Activated CD8-positive, alpha-beta memory T cell treated with anti-CD3 and anti-CD28 coated beads for 24 hours (primary cell): Measurements from ENCODE around the gene SMAD3.
A peak's percentile ranks its signal among the peaks of the same experiment; 100 is the strongest.
"Not testable (repeated sequence)": the region's sequence is repeated elsewhere in the genome, so short reads cannot be mapped to it uniquely, and the experiment has no call there.

Experiments
- DNase-seq: peaks from one replicate; pipeline ENCODE4 v3.0.0-alpha.2; 2020

SMAD3 gene

GRCh38 chr15:67147396-67147949 lies 82.1 kb downstream of the SMAD3 start:
- no peak for DNase-seq

GRCh38 chr15:67148196-67148701 lies 82.8 kb downstream of the SMAD3 start:
- DNase-seq: no peak

DNA sequence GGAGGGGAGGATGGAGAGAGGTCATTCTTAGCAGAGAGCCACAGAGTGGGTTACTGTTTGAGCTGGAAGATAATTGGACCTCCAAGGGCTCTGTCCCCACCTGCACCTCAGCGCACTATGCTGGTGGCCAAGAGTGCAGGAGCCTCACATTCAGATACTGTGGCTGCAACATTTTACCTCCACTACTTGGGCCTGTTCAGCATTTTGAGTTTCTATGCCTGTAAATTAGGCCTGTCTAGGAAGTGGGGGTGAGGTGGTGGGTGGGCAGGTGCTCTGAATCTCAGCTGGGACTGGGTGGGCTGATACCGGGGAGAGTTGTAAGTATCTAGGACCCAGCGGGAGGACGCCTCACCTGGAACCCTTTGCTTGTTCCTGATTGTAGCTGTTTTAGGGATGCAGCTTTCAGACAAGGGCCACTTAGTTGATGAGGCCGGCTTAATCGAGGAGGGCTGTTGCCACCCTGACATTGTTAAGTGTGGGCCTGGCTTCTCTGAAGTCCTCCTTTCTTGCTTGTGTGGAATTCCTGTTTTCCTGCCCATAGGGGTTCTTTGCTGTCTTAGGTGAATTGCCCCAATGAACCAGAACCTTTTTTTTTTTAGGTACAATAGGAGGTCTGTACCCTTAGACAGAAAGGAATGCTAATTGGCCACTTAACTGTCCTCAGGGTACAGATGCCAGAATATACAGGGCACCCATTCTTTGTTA lies 83.8 kb downstream of the SMAD3 start:
- DNase-seq: no peak

- no peak for DNase-seq
These were observed 84.3 kb downstream of the SMAD3 start for GRCh38 chr15:67149773-67150022.

- DNase-seq: peak; percentile 80
These were observed 84.8 kb downstream of the SMAD3 start for GRCh38 chr15:67150023-67150860.

DNA sequence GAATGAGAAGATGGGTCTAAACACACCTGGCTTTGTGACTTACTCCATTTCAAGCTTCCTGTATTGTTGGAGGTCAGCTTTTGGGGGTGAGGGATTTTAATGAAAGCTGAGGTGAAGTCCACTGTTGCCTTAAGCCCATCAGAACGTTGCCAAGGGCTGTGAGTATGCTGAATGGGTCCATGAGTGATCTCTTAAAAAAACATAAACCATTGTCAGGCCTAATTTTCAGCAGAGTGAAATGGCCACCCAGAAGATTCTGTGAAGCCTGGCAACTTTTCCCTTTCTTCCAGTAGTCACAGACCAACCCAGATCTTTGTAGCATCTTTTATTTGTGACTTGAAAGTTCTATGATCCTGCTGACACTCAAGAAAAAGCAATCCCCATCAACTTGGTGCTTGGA lies 87.0 kb downstream of the SMAD3 start:
- no peak for DNase-seq

GRCh38 chr15:67153044-67153443 lies 87.6 kb downstream of the SMAD3 start:
- not testable (repeated sequence) for DNase-seq

DNA sequence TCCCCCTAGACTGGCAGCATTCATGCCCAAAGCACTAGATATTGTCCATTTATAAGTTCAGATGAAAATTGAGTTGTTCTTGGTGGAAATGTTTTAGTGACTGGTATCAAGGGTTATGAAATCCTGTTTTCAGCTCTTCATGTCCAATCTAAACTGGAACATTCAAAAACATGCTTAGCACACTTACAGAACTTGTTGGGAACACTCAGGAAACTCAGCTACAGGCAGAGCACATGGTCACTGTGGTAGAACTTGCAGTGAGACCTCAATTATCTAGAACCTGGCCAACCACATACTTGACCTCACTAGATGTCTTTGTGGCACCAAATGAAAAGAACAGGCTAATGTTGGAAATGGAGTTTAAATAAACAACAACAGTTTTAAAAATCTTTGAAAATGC lies 88.8 kb downstream of the SMAD3 start:
- no peak for DNase-seq

- no peak for DNase-seq
These were observed 91.0 kb downstream of the SMAD3 start for GRCh38 chr15:67156426-67156825.

- no peak for DNase-seq
These were observed 91.4 kb downstream of the SMAD3 start for GRCh38 chr15:67156834-67157233.

GRCh38 chr15:67157521-67158252 lies 92.3 kb downstream of the SMAD3 start:
- DNase-seq: no peak

DNA sequence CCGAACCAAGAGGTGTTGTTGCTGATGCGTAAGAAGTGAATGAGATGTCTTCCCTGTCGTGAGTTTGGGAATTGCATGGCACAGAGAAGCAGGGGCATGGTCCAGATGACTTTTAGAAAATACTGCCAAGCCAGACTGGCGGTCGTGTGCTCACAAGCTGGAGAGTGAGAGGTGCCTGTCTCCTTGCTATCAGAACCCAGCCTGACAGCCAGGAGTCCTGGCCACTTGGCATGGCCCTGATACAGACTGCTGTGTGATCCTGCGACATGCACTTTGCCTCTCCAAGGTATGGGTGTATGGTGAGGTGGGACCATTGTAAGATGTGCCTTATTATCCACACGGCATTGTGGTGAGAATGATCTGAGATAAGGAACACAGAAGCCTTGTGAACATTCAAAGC lies 93.0 kb downstream of the SMAD3 start:
- no peak for DNase-seq

GRCh38 chr15:67161412-67161811 lies 96.0 kb downstream of the SMAD3 start:
- no peak for DNase-seq

DNA sequence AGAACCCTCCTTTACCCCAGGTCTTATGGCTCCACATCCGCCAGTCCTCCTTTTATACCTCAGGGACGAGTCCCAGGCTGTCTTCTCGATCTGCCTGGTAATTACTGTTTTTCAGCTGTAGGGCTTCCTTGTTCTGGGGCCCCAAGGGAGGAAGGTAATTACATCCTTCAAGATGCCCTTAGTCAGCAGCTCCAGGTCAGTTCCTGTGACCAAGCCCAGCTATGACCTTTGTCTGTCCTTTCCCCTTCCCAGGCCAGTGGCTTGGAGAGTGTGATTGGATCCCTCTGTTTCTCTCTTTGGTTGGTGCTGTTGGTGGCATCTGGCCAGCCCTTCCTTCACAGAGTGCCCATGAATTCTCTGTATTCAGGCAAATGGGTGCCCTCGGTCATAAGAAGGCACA lies 96.5 kb downstream of the SMAD3 start:
- no peak for DNase-seq

DNA sequence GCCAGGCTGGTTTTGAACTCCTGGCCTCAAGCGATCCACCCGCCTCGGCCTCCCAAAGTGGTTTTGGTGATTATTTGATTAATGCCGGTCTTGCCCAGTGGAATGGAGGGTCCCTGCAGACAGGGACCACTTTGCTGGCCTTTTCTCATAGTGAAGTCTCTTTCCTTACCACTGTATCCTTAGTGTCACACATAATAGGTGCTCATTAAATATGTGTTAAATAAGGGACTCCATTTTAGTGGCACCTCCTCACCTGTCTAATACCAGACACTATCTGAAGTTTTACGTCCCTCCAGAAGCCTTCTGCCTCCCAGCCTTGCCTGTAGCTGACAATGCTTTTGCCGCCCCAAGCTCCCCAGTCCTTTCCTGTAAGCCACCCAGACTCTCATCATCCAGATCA lies 97.8 kb downstream of the SMAD3 start:
- no peak for DNase-seq

DNA sequence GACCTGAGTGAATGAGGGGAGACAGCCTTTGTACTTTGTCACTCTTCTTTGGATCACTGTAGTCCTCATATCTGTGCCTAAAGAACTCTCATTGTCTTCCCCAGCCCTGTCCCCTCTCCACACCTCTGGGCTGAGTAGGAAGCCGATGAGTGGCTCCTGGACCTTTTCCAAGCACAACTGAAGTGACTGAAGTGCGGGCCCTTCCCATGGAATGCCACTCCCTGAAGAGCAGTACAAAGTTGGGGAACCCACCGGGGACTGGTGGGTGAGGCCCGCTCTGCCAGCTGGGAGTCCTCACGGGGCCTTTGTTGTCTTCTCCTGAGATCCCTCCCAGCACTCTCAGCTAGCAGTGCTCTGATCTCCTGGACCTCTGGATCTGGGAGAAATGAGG lies 99.0 kb downstream of the SMAD3 start:
- no peak for DNase-seq

DNA sequence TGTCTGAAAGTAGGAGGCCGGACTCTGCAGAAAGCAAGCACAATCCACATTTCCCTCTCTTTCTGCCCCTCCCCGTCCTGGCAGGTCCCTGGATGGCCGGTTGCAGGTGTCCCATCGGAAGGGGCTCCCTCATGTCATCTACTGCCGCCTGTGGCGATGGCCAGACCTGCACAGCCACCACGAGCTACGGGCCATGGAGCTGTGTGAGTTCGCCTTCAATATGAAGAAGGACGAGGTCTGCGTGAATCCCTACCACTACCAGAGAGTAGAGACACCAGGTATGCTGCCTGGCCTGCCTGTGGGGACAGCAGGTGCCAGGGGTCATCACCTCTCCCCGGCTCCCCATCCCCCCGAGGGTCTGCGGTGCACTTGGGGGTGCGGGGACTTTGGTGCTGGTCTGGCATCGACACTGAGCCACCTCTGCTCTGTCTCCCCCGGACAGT lies 99.4 kb downstream of the SMAD3 start:
- DNase-seq: no peak

DNA sequence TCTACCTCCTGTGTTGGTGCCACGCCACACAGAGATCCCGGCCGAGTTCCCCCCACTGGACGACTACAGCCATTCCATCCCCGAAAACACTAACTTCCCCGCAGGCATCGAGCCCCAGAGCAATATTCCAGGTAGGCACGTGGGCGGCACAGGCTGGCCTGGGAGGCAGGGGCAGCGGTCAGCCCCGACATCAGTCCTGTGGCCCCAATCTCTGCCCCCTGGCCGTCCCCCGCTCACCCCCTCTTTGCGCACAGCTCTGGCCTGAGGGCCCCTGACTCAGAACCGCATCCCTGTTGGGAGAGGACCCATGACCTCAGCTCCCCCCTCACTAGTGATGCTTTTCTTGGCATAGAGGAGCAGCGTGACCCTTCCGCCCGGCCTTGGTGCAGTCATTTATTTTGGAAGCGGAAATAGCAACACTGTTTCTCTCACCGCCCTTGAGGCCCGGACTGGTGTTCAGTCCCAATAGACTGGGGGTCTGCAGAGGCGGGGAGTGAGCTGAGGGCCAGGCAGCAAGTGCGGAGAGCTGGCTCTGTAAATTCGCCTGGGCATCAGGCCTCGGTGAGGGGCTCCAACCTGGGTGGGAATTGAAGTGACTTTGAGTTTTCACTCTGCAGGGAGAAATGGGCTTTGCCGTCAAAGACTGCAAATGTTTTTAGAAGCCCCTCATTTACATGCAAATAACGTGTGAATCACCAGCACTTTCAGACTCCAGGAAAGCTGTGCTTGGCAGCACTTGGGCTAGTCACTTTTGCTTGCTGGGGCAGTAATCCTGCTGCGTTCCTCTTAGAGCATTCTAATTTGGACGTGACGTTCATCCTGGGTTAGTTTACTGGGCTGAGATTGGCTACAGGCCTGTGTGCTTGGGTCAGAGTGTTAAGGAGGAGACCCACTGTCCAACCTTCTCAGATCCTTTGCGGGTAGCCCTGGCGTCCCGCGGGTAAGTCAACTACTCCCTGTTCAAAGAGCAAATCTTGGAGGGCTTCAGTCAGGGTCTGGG lies 100.2 kb downstream of the SMAD3 start:
- no peak for DNase-seq

DNA sequence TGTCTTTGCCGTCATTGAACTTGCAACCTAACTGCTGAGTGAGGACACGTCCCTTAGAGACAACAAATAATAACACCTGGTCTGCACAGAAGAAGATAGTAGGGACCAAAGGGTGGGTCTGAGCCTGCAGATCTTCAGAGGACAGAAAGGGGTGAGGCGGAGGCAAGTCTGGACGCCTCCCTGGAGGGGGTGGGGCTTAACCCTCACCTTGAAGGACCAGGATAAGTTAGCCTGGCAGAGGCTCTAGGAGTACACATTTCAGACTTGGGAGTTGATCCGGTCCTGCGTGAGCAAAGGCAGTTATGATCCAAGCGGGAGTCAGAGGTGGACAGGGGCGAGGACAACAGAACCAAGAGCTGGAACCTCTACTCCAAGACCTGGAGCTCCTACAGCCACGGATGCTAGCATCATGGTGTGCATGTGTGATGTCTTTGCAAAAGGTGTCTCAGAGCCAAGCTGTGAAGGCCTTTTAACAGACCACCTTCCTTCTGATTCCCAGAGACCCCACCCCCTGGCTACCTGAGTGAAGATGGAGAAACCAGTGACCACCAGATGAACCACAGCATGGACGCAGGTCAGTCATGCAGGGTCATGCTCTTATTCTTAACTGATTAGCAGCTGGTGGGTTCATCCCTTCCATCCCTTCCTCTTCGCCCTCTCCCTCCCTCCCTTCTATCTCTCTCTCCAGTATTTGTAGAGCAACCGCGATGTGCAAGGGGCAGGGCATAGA lies 101.0 kb downstream of the SMAD3 start:
- no peak for DNase-seq

DNA sequence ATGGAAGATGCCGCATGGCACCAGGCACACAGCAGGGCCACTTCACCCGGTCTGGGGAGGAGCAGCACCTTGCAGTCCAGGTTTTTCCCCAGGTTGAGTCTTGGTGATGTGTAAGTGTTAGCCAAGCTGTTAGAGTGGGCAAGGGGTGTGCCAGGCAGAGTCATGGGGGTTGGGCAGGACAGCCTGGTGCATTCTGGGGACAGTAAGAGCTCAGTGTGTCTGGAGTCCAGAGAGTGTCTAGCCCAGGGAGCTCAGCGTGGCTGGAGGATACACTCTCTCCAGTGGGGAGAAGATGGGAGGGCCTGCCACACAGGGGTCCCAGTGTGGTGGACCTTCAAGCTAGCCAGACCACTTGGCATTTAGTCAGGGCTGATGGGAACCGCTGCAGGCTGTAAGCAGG lies 101.7 kb downstream of the SMAD3 start:
- no peak for DNase-seq

GRCh38 chr15:67168694-67169093 lies 103.3 kb downstream of the SMAD3 start:
- DNase-seq: no peak
